K562 (cell line): ENCODE data around the gene DENND5B. TPM values are rescaled to one million over a fixed set of nuclear protein-coding genes. Genes with fewer than 3 reads are reported as not detected.

Source experiments
- ATAC-seq: fragments of 200-7000 bp; cut with Tn5 transposase; 3 replicates; pipeline ENCODE4 v1.9.1; 2020; ENCODE audit warnings: moderate library complexity
- BruUV-seq: library from RNA; stranded (reverse); fragments of 400-500 nt; replicated peaks from 2 replicates; lab custom pipeline; 2021; lab: Mats Ljungman, UMichigan
- CTCF ChIA-PET: fragments of 300-600 bp; formaldehyde crosslinking; extraction: SDS; loops from one replicate; lab custom pipeline; 2021; ENCODE audit warnings: low intra/inter-chr PET ratio; lab: Yijun Ruan, JAX
- POLR2A ChIA-PET: fragments of 300-600, 350-650 bp; sonication (Branson Sonifier 250); formaldehyde crosslinking; extraction: SDS; loops from one replicate; lab custom pipeline; 2021; ENCODE audit warnings: antibody characterized with exemption, inconsistent platforms; lab: Yijun Ruan, JAX
- DNase-seq, 4 experiments: peaks; one replicate each; pipeline versions ENCODE4 v3.0.0 to v3.0.0-alpha.2; 2011 to 2018; ENCODE audit warnings: low spot score in 3 of 4, mixed read lengths in 3 of 4; ENCODE audit errors: extremely low read depth in 1 of 4
- FAIRE-seq: peaks from 2 replicates; lab custom pipeline; 2011; peaks lifted over from hg19 to GRCh38; lab: Jason Lieb, UNC
- H2AFZ ChIP-seq: 2 replicates; pipeline ENCODE4 v1.6.0; 2011; ENCODE audit warnings: low read depth, low read length, control low read depth, inconsistent platforms
- H3K27ac ChIP-seq: fragments of 200-600 bp; 3 replicates; pipeline ENCODE4 v1.8.0; 2011; ENCODE audit warnings: low read depth, mild to moderate bottlenecking, control low read depth, inconsistent platforms, low read length, moderate library complexity, mixed read lengths; ENCODE audit errors: extremely low read depth
- H3K27me3 ChIP-seq, 2 experiments: fragments of 300-600 bp in 1 of 2; 2 replicates in 1 of 2; 3 replicates in 1 of 2; pipeline versions ENCODE4 v1.6.0 to v1.8.0; 2011; ENCODE audit warnings: inconsistent platforms in 2 of 2, low read length in 2 of 2, mild to moderate bottlenecking in 1 of 2, mixed read lengths in 1 of 2, moderate library complexity in 1 of 2; ENCODE audit not compliant: control insufficient read depth in 2 of 2, insufficient read depth in 2 of 2
- H3K36me3 ChIP-seq: fragments of 300-600 bp; 3 replicates; pipeline ENCODE4 v1.8.0; 2011; ENCODE audit warnings: mild to moderate bottlenecking, low read length, inconsistent platforms; ENCODE audit not compliant: control insufficient read depth, insufficient read depth
- H3K4me1 ChIP-seq, 2 experiments: fragments of 200-600 bp in 1 of 2; replicated peaks in 1 of 2; 2 replicates in 1 of 2; 3 replicates in 1 of 2; pipeline versions ENCODE4 v1.5.1 to v1.8.0; 2011; ENCODE audit warnings: inconsistent platforms in 2 of 2, low read length in 2 of 2, mild to moderate bottlenecking in 1 of 2, mixed read lengths in 1 of 2, moderate library complexity in 1 of 2; ENCODE audit not compliant: control insufficient read depth in 2 of 2, insufficient read depth in 2 of 2
- H3K4me2 ChIP-seq: 2 replicates; pipeline ENCODE4 v1.6.1; 2011; ENCODE audit warnings: low read length, control low read depth, inconsistent platforms, mixed read lengths; ENCODE audit not compliant: insufficient read depth
- H3K4me3 ChIP-seq: fragments of 200-600 bp; sonication (generic), shearing (Covaris generic); 2 replicates; pipeline ENCODE4 v1.5.1; 2016; ENCODE audit warnings: control low read depth, inconsistent platforms
- H3K79me2 ChIP-seq: fragments of 200-600 bp; 3 replicates; pipeline ENCODE4 v1.8.0; 2011; ENCODE audit warnings: low read length, inconsistent platforms; ENCODE audit not compliant: control insufficient read depth, insufficient read depth
- H3K9ac ChIP-seq, 2 experiments: 2 replicates each; pipeline versions ENCODE4 v1.6.0 to v1.6.1; 2011; ENCODE audit warnings: low read depth in 2 of 2, low read length in 2 of 2, control low read depth in 1 of 2, inconsistent platforms in 1 of 2, mild to moderate bottlenecking in 1 of 2, mixed read lengths in 1 of 2; ENCODE audit not compliant: insufficient read depth in 1 of 2
- H3K9me1 ChIP-seq: one replicate; pipeline ENCODE4 v1.6.0; 2011; ENCODE audit warnings: inconsistent platforms, mild to moderate bottlenecking, low read length, moderate library complexity; ENCODE audit not compliant: control insufficient read depth, insufficient read depth
- H3K9me3 ChIP-seq: replicated peaks from 2 replicates; pipeline ENCODE4 v1.5.1; 2011; ENCODE audit warnings: low read depth, low read length, inconsistent platforms; ENCODE audit not compliant: control insufficient read depth, insufficient read depth
- H4K20me1 ChIP-seq: replicated peaks from 2 replicates; pipeline ENCODE4 v1.6.1; 2011; ENCODE audit warnings: low read length, inconsistent platforms, mixed read lengths; ENCODE audit not compliant: control insufficient read depth, insufficient read depth
- C11orf30 ChIP-seq: fragments of 450-650 bp; IDR thresholded peaks from 2 replicates; pipeline ENCODE4 v1.6.1; 2016; ENCODE audit warnings: low read depth, mild to moderate bottlenecking
- FOSL1 ChIP-seq: fragments of 200-800 bp; sonication (Bioruptor generic); conservative IDR thresholded peaks from 2 replicates; pipeline ENCODE4 v1.6.1; 2016; ENCODE audit warnings: missing genetic modification characterization, missing compliant biosample characterization
- KLF13 ChIP-seq: fragments of 450-650 bp; IDR thresholded peaks from 2 replicates; pipeline ENCODE4 v1.6.1; 2016; ENCODE audit warnings: missing genetic modification characterization, low read depth, mild to moderate bottlenecking, missing compliant biosample characterization, moderate library complexity, borderline replicate concordance
- MAFG ChIP-seq: fragments of 450-650 bp; conservative IDR thresholded peaks from 2 replicates; pipeline ENCODE4 v1.6.1; 2016; ENCODE audit warnings: missing genetic modification characterization, missing compliant biosample characterization
- NFE2 ChIP-seq: IDR thresholded peaks from 2 replicates; pipeline ENCODE4 v1.6.1; 2014; ENCODE audit warnings: antibody characterized with exemption, low read depth
- NFE2L1 ChIP-seq: fragments of 450-650 bp; IDR thresholded peaks from 2 replicates; pipeline ENCODE4 v1.6.1; 2016; ENCODE audit warnings: missing genetic modification characterization, low read depth, mild to moderate bottlenecking, missing compliant biosample characterization, moderate library complexity, borderline replicate concordance
- NONO ChIP-seq, 2 experiments: fragments of 200-400 bp in 1 of 2; fragments of 450-650 bp in 1 of 2; formaldehyde crosslinking in 1 of 2; IDR thresholded peaks; 2 replicates each; pipeline ENCODE4 v1.6.1; 2017; ENCODE audit warnings: low read depth in 2 of 2, mild to moderate bottlenecking in 2 of 2, moderate library complexity in 2 of 2, low read length in 1 of 2
- SNIP1 ChIP-seq: fragments of 450-650 bp; IDR thresholded peaks from 2 replicates; pipeline ENCODE4 v1.7.1; 2017; ENCODE audit warnings: low read depth, mild to moderate bottlenecking
- ZBTB1 ChIP-seq: sonication (generic); formaldehyde crosslinking; IDR thresholded peaks from 2 replicates; pipeline ENCODE4 v1.8.1; 2023; ENCODE audit warnings: missing genetic modification reagents, low read depth, mild to moderate bottlenecking, borderline replicate concordance
- ZFP30 ChIP-seq: fragments of 250-450 bp; sonication (Bioruptor Pico); IDR thresholded peaks from 2 replicates; pipeline ENCODE4 v1.8.0; 2022; ENCODE audit warnings: moderate library complexity, mild to moderate bottlenecking, inconsistent platforms, borderline replicate concordance
- ZNF263 ChIP-seq: sonication (generic); formaldehyde crosslinking; IDR thresholded peaks from 2 replicates; pipeline ENCODE4 v1.8.0; 2022; ENCODE audit warnings: mild to moderate bottlenecking, missing genetic modification reagents, borderline replicate concordance
- ZNF316 ChIP-seq: fragments of 450-650 bp; IDR thresholded peaks from 2 replicates; pipeline ENCODE4 v1.6.1; 2016
- ZNF395 ChIP-seq: fragments of 200-800 bp; sonication (Bioruptor generic); IDR thresholded peaks from 2 replicates; pipeline ENCODE4 v1.6.1; 2017; ENCODE audit warnings: missing genetic modification characterization, missing compliant biosample characterization
- in situ Hi-C: fragments of 300-500 bp; cut with MboI; formaldehyde crosslinking; loops from 4 replicates; pipeline ENCODE4 v1.15.0; 2018; ENCODE audit warnings: inconsistent platforms, mixed read lengths
- intact Hi-C: fragments of 100-400 bp; cut with micrococcal nuclease; formaldehyde crosslinking; loops from 2 replicates; pipeline ENCODE4 v1.14.2; 2022
- polyA plus RNA-seq, 8 experiments: library from polyadenylated mRNA; depleted of rRNA in 4 of 8; stranded (reverse) in 5 of 8; unstranded in 3 of 8; fragments of >200 nt; fragmentation: Nextera tagmentation in 2 of 8; fragmentation: Illumina TruSeq in 1 of 8; extraction: Ambion mirVana in 2 of 8; extraction: Trizol in 1 of 8; gene quantifications; 2 replicates each; pipeline versions ENCODE4 v1.2.1 to v1.2.3, GENCODE V29; 2011 to 2014; ENCODE audit warnings: inconsistent platforms in 1 of 8, missing spikeins in 1 of 8
- total RNA-seq, 7 experiments: library from RNA; depleted of rRNA in 6 of 7; stranded (reverse); fragments of >200 nt in 6 of 7; fragmentation: Illumina TruSeq in 2 of 7; extraction: Trizol in 2 of 7; gene quantifications; 2 replicates each; pipeline versions ENCODE4 v1.2.1 to v1.2.3, GENCODE V29; 2011 to 2021; ENCODE audit warnings: low replicate concordance in 1 of 7

The DENND5B gene
- total and polyA plus RNA-seq, 9 of the 15 experiments (the other 6 are each of a cell fraction or from before 2014, with no cell fraction given) = 0.99 to 6.0 (median 3.6) TPM

GRCh38 chr12:31498424-31498823 lies 92.5 kb downstream of the DENND5B start (continued):
- TF ChIP-seq ZFP30 (CRISPR knock-in tag) = no peak
- no peak for TF ChIP-seq SNIP1

- FAIRE-seq (no peak), ATAC-seq (no peak), DNase-seq (no peak)
- H3K27ac ChIP-seq = no peak overlapping the region
- H3K9me1 ChIP-seq = no peaks in the 10 kb centered on the region
- no peaks in the 10 kb centered on the region for H3K4me1 ChIP-seq
- CTCF ChIA-PET = no interaction called here
- intact Hi-C loops = no loop called here
- TF ChIP-seq MAFG (tag) = peak; percentile 78
- no peak for TF ChIP-seq ZBTB1 (CRISPR knock-in tag)
- peak; percentile 68 for TF ChIP-seq C11orf30
- peak; percentile 54 for TF ChIP-seq NFE2L1 (tag)
- no peak for TF ChIP-seq ZNF263 (CRISPR knock-in tag)
- TF ChIP-seq ZNF316 = peak; percentile 72
- no peak for TF ChIP-seq ZNF395 (CRISPR knock-in tag)
- no peak for TF ChIP-seq FOSL1 (tag)
- TF ChIP-seq NONO (IDR thresholded peaks at IDR 0.05; ENCODE audit: low read depth in 2 of 2, low read length in 1 of 2) = no peak
- TF ChIP-seq KLF13 (tag) = no peak
- peak; percentile 36; the same call in 1 of the 2 replicates for TF ChIP-seq NFE2
- H3K36me3 ChIP-seq = no peaks in the 10 kb centered on the region
- BruUV-seq = no TSS peak
- no peak overlapping the region for H3K9ac ChIP-seq
- H3K79me2 ChIP-seq = no peaks in the 10 kb centered on the region
- H3K4me3 ChIP-seq = no peak overlapping the region
- H2AFZ ChIP-seq = no peak overlapping the region
- H4K20me1 ChIP-seq = no peaks in the 10 kb centered on the region
- in situ Hi-C loops = no loop called here
- no peak overlapping the region for H3K4me2 ChIP-seq
- H3K9me3 ChIP-seq = no peaks in the 10 kb centered on the region
- POLR2A ChIA-PET = no interaction called here
- H3K27me3 ChIP-seq = no peaks in the 10 kb centered on the region
These were observed 94.7 kb downstream of the DENND5B start for GRCh38 chr12:31496257-31496656.
